ENCODE results near the gene IGSF6. TPM values are rescaled to one million over a fixed set of nuclear protein-coding genes. Genes with fewer than 3 reads are reported as not detected.
A peak's percentile ranks its signal among the peaks of the same experiment; 100 is the strongest.

The IGSF6 gene
- polyA plus RNA-seq, 2 of the 4 experiments (the other 2 are of a cell fraction) = not detected

- 83% methylated on average over 4 of the region's 4 CpGs for WGBS (ENCODE audit: missing lambda C conversion rate)
- Histone ChIP-seq H3K4me1 (peaks cover 20% of the 10 kb centered on the region), H3K4me3 (no peak overlapping the region), H3K9me3 (no peaks in the 10 kb centered on the region), H3K27ac (no peak overlapping the region), H3K4me2 (no peak overlapping the region)
- TF ChIP-seq HOXB5 (CRISPR knock-in tag; IDR thresholded peaks at IDR 0.05) (no peak), E2F6 (IDR thresholded peaks at IDR 0.05; ENCODE audit: borderline replicate concordance, low read depth) (no peak), BCL3 (IDR thresholded peaks at IDR 0.05) (no peak), NR3C1 (IDR thresholded peaks at IDR 0.05) (no peak), HDAC2 (IDR thresholded peaks at IDR 0.05) (no peak), NPAS2 (CRISPR knock-in tag; IDR thresholded peaks at IDR 0.05; ENCODE audit: borderline replicate concordance) (no peak), RAD21 (conservative IDR thresholded peaks at IDR 0.05 in 1 of 2, IDR thresholded peaks at IDR 0.05 in 1 of 2) (no peak), HOXB13 (CRISPR knock-in tag; IDR thresholded peaks at IDR 0.05; ENCODE audit: low read depth) (no peak), EP300 (IDR thresholded peaks at IDR 0.05) (no peak), EHF (CRISPR knock-in tag; IDR thresholded peaks at IDR 0.05) (no peak), CHD2 (IDR thresholded peaks at IDR 0.05; ENCODE audit: low read length, partially characterized antibody) (no peak), ZSCAN20 (CRISPR knock-in tag; IDR thresholded peaks at IDR 0.05) (no peak)
- FAIRE-seq (no peak), DNase-seq (ENCODE audit: low read depth in 1 of 2, low spot score in 1 of 2) (no peak), ATAC-seq (no peak)
- ChIA-PET CTCF (interaction anchor here (0.6 to 1.4 kb wide), 7 partner anchors 11 to 1286 kb away, joined by 3 to 6 read pairs (median 3); partner anchors contain the start of gene METTL9), POLR2A (no interaction called here)
Observed at GRCh38 chr16:21613361-21613760, 39.0 kb downstream of the IGSF6 start.

- no peak for FAIRE-seq
- CTCF ChIA-PET = no interaction called here
- POLR2A ChIA-PET = no interaction called here
Observed at GRCh38 chr16:21611556-21612384, 40.6 kb downstream of the IGSF6 start.

GRCh38 chr16:21611198-21611555, 41.2 kb downstream of the IGSF6 start:
- POLR2A ChIA-PET = no interaction called here
- ATAC-seq (no peak), DNase-seq (ENCODE audit: low read depth in 1 of 2, low spot score in 1 of 2) (no peak), FAIRE-seq (no peak)
- no peaks in the 10 kb centered on the region for H3K9me3 ChIP-seq
- no peak overlapping the region for H3K4me3 ChIP-seq
- WGBS (ENCODE audit: missing lambda C conversion rate) = 32% methylated on average over 4 of the region's 4 CpGs
- peaks cover 20% of the 10 kb centered on the region for H3K4me1 ChIP-seq
- CTCF ChIA-PET = no interaction called here
- no peak for TF ChIP-seq CBX2 (IDR thresholded peaks at IDR 0.05; ENCODE audit: borderline replicate concordance, low read depth)
- H3K27ac ChIP-seq = no peak overlapping the region
- peak overlapping the region; percentile 24; the same call in 2 of the 3 replicates for H3K4me2 ChIP-seq

More at GRCh38 chr16:21611556-21612384, 40.6 kb downstream of the IGSF6 start:
- Histone ChIP-seq H3K4me1 (peaks cover 20% of the 10 kb centered on the region), H3K27ac (peak overlapping the region in 1 of 2 experiments; percentile 37; a peak in 1 of 6 replicates), H3K4me2 (peak overlapping the region; percentile 24; the same call in 2 of the 3 replicates), H3K9me3 (no peaks in the 10 kb centered on the region), H3K4me3 (no peak overlapping the region)
- ATAC-seq = no peak
- 82% methylated on average over 7 of the region's 7 CpGs for WGBS (ENCODE audit: missing lambda C conversion rate)
- no peak for TF ChIP-seq ZNF302 (CRISPR knock-in tag; IDR thresholded peaks at IDR 0.05)
- TF ChIP-seq MAZ (IDR thresholded peaks at IDR 0.05; ENCODE audit: borderline replicate concordance, low read depth, low read length) = no peak
- no peak for TF ChIP-seq RFX5 (IDR thresholded peaks at IDR 0.05)
- TF ChIP-seq POLR2AphosphoS2 (conservative IDR thresholded peaks at IDR 0.05; ENCODE audit: low read length) = no peak
- no peak for TF ChIP-seq EP300 (IDR thresholded peaks at IDR 0.05)
- no peak for TF ChIP-seq FOSB (CRISPR knock-in tag; IDR thresholded peaks at IDR 0.05)
- no peak for DNase-seq (ENCODE audit: low read depth in 1 of 2, low spot score in 1 of 2)

GRCh38 chr16:21610766-21611165, 41.6 kb downstream of the IGSF6 start:
- Histone ChIP-seq H3K4me2 (peak overlapping the region; percentile 24; the same call in 2 of the 3 replicates), H3K27ac (no peak overlapping the region), H3K9me3 (no peaks in the 10 kb centered on the region), H3K4me1 (peaks cover 21% of the 10 kb centered on the region), H3K4me3 (no peak overlapping the region)
- DNase-seq (ENCODE audit: low read depth in 1 of 2, low spot score in 1 of 2) (no peak), FAIRE-seq (no peak), ATAC-seq (no peak)
- POLR2A ChIA-PET = no interaction called here
- CTCF ChIA-PET = interaction anchor here (0.7 kb wide), 1 partner anchor 46 kb away, joined by 3 read pairs; no protein-coding TSS in a partner anchor
- WGBS (ENCODE audit: missing lambda C conversion rate) = 58% methylated on average over 2 of the region's 2 CpGs
- TF ChIP-seq PBX3 (IDR thresholded peaks at IDR 0.05) (no peak), SREBF2 (IDR thresholded peaks at IDR 0.05) (no peak), KDM1A (IDR thresholded peaks at IDR 0.05; ENCODE audit: low read depth) (no peak), CBX2 (IDR thresholded peaks at IDR 0.05; ENCODE audit: borderline replicate concordance, low read depth) (no peak), BHLHE40 (IDR thresholded peaks at IDR 0.05; ENCODE audit: low read depth, low read length) (no peak), E2F6 (IDR thresholded peaks at IDR 0.05; ENCODE audit: borderline replicate concordance, low read depth) (no peak), EHMT2 (IDR thresholded peaks at IDR 0.05; ENCODE audit: low read depth) (no peak)
